NCI-H1048 (cell line): ENCODE data around the gene IL12A.

Source experiments
- DNase-seq: peaks from one replicate; lab custom pipeline; 2025; lab: John Stamatoyannopoulos, UW

Gene IL12A

GRCh38 chr3:159989973-159990846 lies 1.6 kb downstream of the IL12A start:
- DNase-seq = no peak

GRCh38 chr3:159991591-159991990 lies 3.0 kb downstream of the IL12A start:
- no peak for DNase-seq

- DNase-seq = no peak
These were observed 4.0 kb downstream of the IL12A start for GRCh38 chr3:159992589-159992988.

GRCh38 chr3:159994182-159994581 lies 5.5 kb downstream of the IL12A start:
- DNase-seq = no peak

DNA sequence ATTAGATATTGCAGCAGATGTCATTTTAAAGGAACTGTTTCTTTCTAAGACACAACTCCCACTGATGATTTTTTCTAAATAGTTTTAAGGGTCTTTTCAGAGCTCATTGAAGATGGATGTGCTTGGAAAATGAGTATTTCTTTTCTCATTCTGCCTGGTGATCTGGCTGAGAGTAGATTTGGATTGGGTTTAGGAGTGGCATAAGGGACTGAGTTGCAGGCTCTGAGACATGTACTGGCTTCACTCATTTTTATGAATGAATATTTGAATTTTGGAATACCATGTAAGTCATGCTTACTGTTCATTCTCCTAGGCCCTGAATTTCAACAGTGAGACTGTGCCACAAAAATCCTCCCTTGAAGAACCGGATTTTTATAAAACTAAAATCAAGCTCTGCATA lies 6.5 kb downstream of the IL12A start:
- no peak for DNase-seq

DNA sequence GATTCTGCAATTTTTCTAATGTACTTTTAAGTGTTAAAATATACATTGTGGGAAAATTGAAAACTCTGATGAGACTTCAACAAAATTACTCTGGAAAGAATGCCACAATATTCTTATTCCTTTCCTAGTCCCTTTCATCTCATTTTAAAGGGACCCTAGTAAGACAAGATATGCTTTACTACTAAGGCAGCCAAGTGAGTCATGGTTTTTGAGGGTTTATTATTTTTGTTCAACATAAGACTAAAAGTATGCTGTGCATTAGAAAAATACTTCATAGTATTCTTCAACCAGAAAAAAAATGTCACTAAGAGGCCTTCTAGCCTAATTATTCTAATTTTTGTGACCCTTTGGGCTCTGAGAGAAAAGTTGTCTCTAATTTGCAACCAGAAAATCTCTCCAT lies 7.4 kb downstream of the IL12A start:
- DNase-seq = no peak

DNA sequence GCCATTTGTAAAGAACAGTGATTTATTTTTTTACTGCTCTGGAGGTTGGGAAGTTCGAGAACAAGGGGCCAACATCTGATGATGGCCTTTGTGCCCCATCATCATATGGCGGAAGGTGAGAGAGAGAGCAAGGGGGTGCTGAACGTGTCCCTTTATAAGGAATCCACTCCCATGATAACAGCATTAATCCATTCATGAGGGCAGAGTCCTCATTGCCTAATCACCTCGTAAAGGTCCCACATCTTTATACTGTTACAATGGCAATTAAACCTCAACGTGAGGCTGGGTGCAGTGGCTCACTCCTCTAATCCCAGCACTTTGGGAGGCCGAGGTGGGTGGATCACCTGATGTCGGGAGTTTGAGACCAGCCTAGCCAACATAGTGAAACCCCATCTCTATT lies 8.3 kb downstream of the IL12A start:
- DNase-seq = no peak

GRCh38 chr3:160001148-160001760 lies 12.6 kb downstream of the IL12A start:
- no peak for DNase-seq

- no peak for DNase-seq
These were observed 13.4 kb downstream of the IL12A start for GRCh38 chr3:160001850-160002623.

DNA sequence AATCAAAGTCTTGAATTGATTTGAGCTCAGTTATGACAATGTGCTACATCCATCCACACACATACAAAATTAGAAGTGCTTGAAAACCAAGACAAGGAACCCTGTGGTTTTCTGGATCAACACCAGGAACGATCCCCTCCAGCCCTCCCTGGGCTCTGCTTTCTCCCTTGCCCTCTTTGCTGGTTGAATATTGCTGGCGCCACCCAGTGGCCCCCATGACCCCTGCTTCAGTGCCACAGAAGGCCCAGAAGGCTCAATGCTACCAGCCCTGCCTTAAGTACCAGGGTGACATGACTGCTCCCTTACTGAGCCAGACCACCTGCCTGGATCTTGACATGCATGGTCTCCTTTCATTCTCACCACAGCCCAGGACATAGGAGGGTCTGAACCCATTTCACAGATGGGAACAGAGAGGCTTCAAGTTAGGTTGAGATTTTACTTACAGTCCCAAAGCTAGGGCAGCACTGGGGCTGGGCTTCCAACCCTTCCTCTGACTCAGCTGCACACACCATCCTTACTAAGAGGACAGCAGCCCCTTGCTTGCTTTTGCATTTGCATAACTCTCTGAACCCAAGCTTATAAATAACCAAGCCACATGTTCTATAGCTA lies 15.0 kb downstream of the IL12A start:
- no peak for DNase-seq

DNA sequence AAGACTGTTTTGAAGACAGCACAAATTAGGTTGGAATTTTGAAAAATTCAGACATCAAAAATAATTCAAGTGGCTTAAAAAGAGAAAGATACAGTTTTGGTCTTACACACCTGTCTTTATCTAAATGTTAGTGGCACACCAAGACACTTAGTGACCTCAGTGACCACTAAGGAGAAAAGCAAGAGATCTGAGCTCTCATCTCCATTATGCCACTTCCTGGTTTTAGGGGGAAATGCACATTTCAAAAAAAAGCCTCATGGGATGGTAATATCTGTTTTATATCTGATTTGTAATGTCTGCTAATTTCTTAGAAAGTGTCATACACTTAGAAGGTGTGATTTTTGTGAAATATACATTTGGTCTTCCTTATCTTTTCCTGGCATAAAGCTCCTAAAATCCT lies 16.4 kb downstream of the IL12A start:
- DNase-seq = no peak

GRCh38 chr3:160006282-160007163 lies 17.9 kb downstream of the IL12A start:
- no peak for DNase-seq

GRCh38 chr3:160008961-160009360 lies 20.3 kb downstream of the IL12A start:
- no peak for DNase-seq

DNA sequence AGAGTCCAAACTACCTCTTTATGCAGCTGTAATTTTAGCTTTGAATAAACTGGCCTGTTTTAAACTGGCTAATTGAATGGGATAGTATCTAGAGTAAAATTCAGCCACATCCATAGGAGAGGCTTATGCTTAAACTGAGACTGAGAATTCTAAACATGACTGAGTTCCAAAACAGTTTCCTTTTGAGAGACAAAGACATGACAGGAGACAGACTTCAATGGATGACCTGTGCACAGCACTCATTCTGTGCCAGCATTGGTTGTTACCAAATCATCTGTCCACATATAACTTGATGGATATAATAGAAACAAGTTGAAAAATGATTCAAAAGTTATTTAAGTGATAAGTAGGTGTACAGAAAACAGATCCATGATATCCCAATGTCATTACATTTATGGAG lies 20.9 kb downstream of the IL12A start:
- no peak for DNase-seq

GRCh38 chr3:160010578-160010977 lies 21.9 kb downstream of the IL12A start:
- DNase-seq = no peak

GRCh38 chr3:160012108-160012507 lies 23.5 kb downstream of the IL12A start:
- no peak for DNase-seq

GRCh38 chr3:160016972-160017371 lies 28.3 kb downstream of the IL12A start:
- DNase-seq = no peak

GRCh38 chr3:160018959-160019358 lies 30.3 kb downstream of the IL12A start:
- no peak for DNase-seq

GRCh38 chr3:160020057-160020711 lies 31.5 kb downstream of the IL12A start:
- no peak for DNase-seq

DNA sequence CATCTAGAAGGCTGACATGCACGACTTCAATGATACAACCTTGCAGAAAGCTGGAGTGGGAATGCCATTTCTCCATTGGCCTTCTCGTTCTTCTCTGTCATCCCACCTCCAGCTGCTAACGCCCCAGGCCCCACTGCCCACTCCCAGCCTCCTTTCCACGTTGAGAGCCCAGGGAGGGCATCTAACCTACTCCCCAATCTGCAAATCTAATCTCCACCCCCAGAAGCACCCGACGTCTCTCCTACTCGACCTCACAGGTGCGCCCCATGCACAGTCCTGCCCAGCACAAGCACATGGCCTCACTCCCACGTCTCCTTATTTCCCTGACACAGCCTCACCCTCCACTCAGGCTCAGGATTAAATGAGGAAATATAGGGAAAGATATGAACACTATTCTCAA lies 33.4 kb downstream of the IL12A start:
- no peak for DNase-seq

GRCh38 chr3:160023476-160023875 lies 34.8 kb downstream of the IL12A start:
- DNase-seq = no peak
